HCT116 (cell line): ENCODE measurements around the gene NOX3. TPM values are rescaled to one million over a fixed set of nuclear protein-coding genes. Genes with fewer than 3 reads are reported as not detected.

Experiments used
- ATAC-seq: fragments of 200-7000 bp; cut with Tn5 transposase; 2 replicates; pipeline ENCODE4 v1.9.1; 2020; ENCODE audit warnings: mild to moderate bottlenecking, moderate library complexity
- BruUV-seq: library from RNA; stranded (reverse); fragments of 400-500 nt; replicated peaks from 2 replicates; lab custom pipeline; 2021; lab: Mats Ljungman, UMichigan
- CTCF ChIA-PET: fragments of 300-600 bp; sonication (Branson Sonifier 250); formaldehyde crosslinking; loops from one replicate; lab custom pipeline; 2021; ENCODE audit warnings: antibody characterized with exemption; lab: Charles Lee
- POLR2A ChIA-PET: fragments of 300-600, 350-600 bp; sonication (Branson Sonifier 250); formaldehyde crosslinking; loops from one replicate; lab custom pipeline; 2021; ENCODE audit warnings: antibody characterized with exemption; lab: Charles Lee
- RAD21 ChIA-PET, 2 experiments: fragments of 300-600 bp; sonication (Branson Sonifier 250); formaldehyde crosslinking; loops; one replicate each; lab custom pipeline; 2023; ENCODE audit warnings: low total read pairs in 2 of 2; ENCODE audit not compliant: uncharacterized antibody in 2 of 2, unreplicated experiment in 2 of 2, low non-redundant PET in 1 of 2; lab: Charles Lee
- DNase-seq: peaks from one replicate; pipeline ENCODE4 v3.0.0-alpha.2; 2010; ENCODE audit warnings: low read depth, low spot score
- H2AFZ ChIP-seq: fragments of 200-600 bp; shearing (Covaris generic), sonication (generic); 2 replicates; pipeline ENCODE4 v1.6.1; 2017; ENCODE audit warnings: low read depth, mixed run types, mixed read lengths, antibody characterized with exemption, low read length; ENCODE audit not compliant: poor library complexity, severe bottlenecking
- H3K27ac ChIP-seq: 2 replicates; pipeline ENCODE4 v1.5.1; 2012; ENCODE audit warnings: low read depth, low read length
- H3K27me3 ChIP-seq: fragments of 200-600 bp; sonication (generic); 2 replicates; pipeline ENCODE4 v1.6.1; 2016; ENCODE audit warnings: mixed run types, low read length, mixed read lengths; ENCODE audit not compliant: insufficient read depth
- H3K36me3 ChIP-seq, 2 experiments: fragments of 200-500 bp in 1 of 2; fragments of 200-600 bp in 1 of 2; sonication (Bioruptor generic) in 1 of 2; sonication (generic) in 1 of 2; 2 replicates each; pipeline versions ENCODE4 v1.5.1 to v1.6.1; 2014 to 2016; ENCODE audit warnings: low read length in 2 of 2, inconsistent platforms in 1 of 2, mixed read lengths in 1 of 2, mixed run types in 1 of 2; ENCODE audit not compliant: insufficient read depth in 2 of 2, control insufficient read depth in 1 of 2
- H3K4me1 ChIP-seq, 2 experiments: fragments of 200-600 bp in 1 of 2; sonication (generic) in 1 of 2; 2 replicates each; pipeline versions ENCODE4 v1.5.1 to v1.6.1; 2012 to 2017; ENCODE audit warnings: low read length in 2 of 2, inconsistent platforms in 1 of 2, mild to moderate bottlenecking in 1 of 2, mixed read lengths in 1 of 2, mixed run types in 1 of 2, moderate library complexity in 1 of 2; ENCODE audit not compliant: insufficient read depth in 2 of 2, control insufficient read depth in 1 of 2
- H3K4me2 ChIP-seq: fragments of 200-600 bp; sonication (generic); 2 replicates; pipeline ENCODE4 v1.6.1; 2017; ENCODE audit warnings: mixed run types, low read length, mixed read lengths
- H3K4me3 ChIP-seq, 2 experiments: fragments of 200-600 bp in 1 of 2; sonication (generic) in 1 of 2; replicated peaks in 1 of 2; 2 replicates each; pipeline ENCODE4 v1.5.1; 2011 to 2016; ENCODE audit warnings: low read length in 2 of 2, control low read depth in 1 of 2, low read depth in 1 of 2, mild to moderate bottlenecking in 1 of 2, mixed read lengths in 1 of 2, mixed run types in 1 of 2
- H3K79me2 ChIP-seq: fragments of 200-600 bp; sonication (generic); 2 replicates; pipeline ENCODE4 v1.6.1; 2017; ENCODE audit warnings: mild to moderate bottlenecking, mixed run types, low read length, moderate library complexity, mixed read lengths; ENCODE audit not compliant: insufficient read depth
- H3K9ac ChIP-seq: fragments of 200-600 bp; sonication (generic); 2 replicates; pipeline ENCODE4 v1.6.1; 2016; ENCODE audit warnings: low read length, mixed read lengths
- H3K9me2 ChIP-seq: fragments of 200-600 bp; sonication (generic), shearing (Covaris generic); 2 replicates; pipeline ENCODE4 v1.6.1; 2017; ENCODE audit warnings: mixed run types, mild to moderate bottlenecking, moderate library complexity; ENCODE audit not compliant: insufficient read depth
- H3K9me3 ChIP-seq, 2 experiments: fragments of 200-500 bp in 1 of 2; fragments of 200-600 bp in 1 of 2; sonication (Bioruptor generic) in 1 of 2; sonication (generic) in 1 of 2; 2 replicates each; pipeline ENCODE4 v1.6.1; 2014 to 2017; ENCODE audit warnings: low read length in 2 of 2, mixed read lengths in 2 of 2, inconsistent platforms in 1 of 2, low read depth in 1 of 2, mild to moderate bottlenecking in 1 of 2, mixed run types in 1 of 2, moderate library complexity in 1 of 2; ENCODE audit not compliant: control insufficient read depth in 1 of 2, insufficient read depth in 1 of 2
- H4K20me1 ChIP-seq: fragments of 200-600 bp; sonication (generic), shearing (Covaris generic); 2 replicates; pipeline ENCODE4 v1.6.1; 2017; ENCODE audit warnings: mixed run types, mild to moderate bottlenecking, moderate library complexity; ENCODE audit not compliant: insufficient read depth
- CEBPB ChIP-seq: IDR thresholded peaks from 2 replicates; pipeline ENCODE4 v1.6.1; 2012; ENCODE audit warnings: low read depth
- CTCF ChIP-seq, 3 experiments: fragments of 200-600 bp in 1 of 3; sonication (generic) in 1 of 3; IDR thresholded peaks in 2 of 3; conservative IDR thresholded peaks in 1 of 3; 2 replicates each; pipeline ENCODE4 v1.5.1; 2012 to 2017; ENCODE audit warnings: low read depth in 2 of 3, low read length in 2 of 3, antibody characterized with exemption in 1 of 3, borderline replicate concordance in 1 of 3, control low read depth in 1 of 3, mild to moderate bottlenecking in 1 of 3, mixed read lengths in 1 of 3, mixed run types in 1 of 3, moderate library complexity in 1 of 3; ENCODE audit not compliant: insufficient read depth in 1 of 3
- EGR1 ChIP-seq: IDR thresholded peaks from 2 replicates; pipeline ENCODE4 v1.6.1; 2012; ENCODE audit warnings: low read depth
- JUND ChIP-seq: IDR thresholded peaks from 2 replicates; pipeline ENCODE4 v1.6.1; 2012
- MAX ChIP-seq: IDR thresholded peaks from 2 replicates; pipeline ENCODE4 v1.6.1; 2012
- POLR2A ChIP-seq: IDR thresholded peaks from 2 replicates; pipeline ENCODE4 v1.7.0; 2011; ENCODE audit warnings: borderline replicate concordance; ENCODE audit not compliant: insufficient read depth, insufficient read length; ENCODE audit errors: extremely low read depth
- POLR2AphosphoS5 ChIP-seq: IDR thresholded peaks from 2 replicates; pipeline ENCODE4 v1.6.1; 2011; ENCODE audit warnings: mild to moderate bottlenecking, low read depth, low read length, moderate library complexity
- RAD21 ChIP-seq: IDR thresholded peaks from 2 replicates; pipeline ENCODE4 v1.6.1; 2012; ENCODE audit warnings: low read depth, mild to moderate bottlenecking
- REST ChIP-seq: IDR thresholded peaks from 2 replicates; pipeline ENCODE4 v1.6.1; 2012; ENCODE audit warnings: low read depth
- SP1 ChIP-seq: IDR thresholded peaks from 2 replicates; pipeline ENCODE4 v1.6.1; 2012; ENCODE audit warnings: low read depth
- TCF7L2 ChIP-seq: IDR thresholded peaks from 2 replicates; pipeline ENCODE4 v1.7.0; 2011; ENCODE audit warnings: borderline replicate concordance, inconsistent platforms; ENCODE audit not compliant: insufficient read depth, insufficient read length; ENCODE audit errors: extremely low read depth
- ZFX ChIP-seq: fragments of 450-650 bp; IDR thresholded peaks from 2 replicates; pipeline ENCODE4 v1.6.1; 2017
- ZNF274 ChIP-seq: fragments of 200-500 bp; sonication (Bioruptor generic); IDR thresholded peaks from 2 replicates; pipeline ENCODE4 v1.6.1; 2014; ENCODE audit warnings: mild to moderate bottlenecking, low read depth, low read length, inconsistent platforms
- intact Hi-C: fragments of 100-400 bp; cut with micrococcal nuclease; formaldehyde crosslinking; loops from 2 replicates; pipeline ENCODE4 v1.10.0; 2022
- total RNA-seq: library from RNA; stranded (reverse); gene quantifications from one replicate; pipeline ENCODE4 v1.2.1, GENCODE V29; 2021; ENCODE audit not compliant: unreplicated experiment

Gene NOX3
- total RNA-seq, 1 experiment from 2014 or later: not detected

GRCh38 chr6:155388591-155388990 is 67.0 kb downstream of the NOX3 start:
- Histone ChIP-seq H3K27ac (no peak overlapping the region), H3K36me3 (no peaks in the 10 kb centered on the region), H3K4me1 (no peaks in the 10 kb centered on the region), H3K4me2 (no peak overlapping the region), H3K9me3 (no peaks in the 10 kb centered on the region), H3K79me2 (no peaks in the 10 kb centered on the region), H3K4me3 (no peak overlapping the region), H4K20me1 (no peaks in the 10 kb centered on the region), H3K9ac (no peak overlapping the region), H2AFZ (no peak overlapping the region), H3K27me3 (no peaks in the 10 kb centered on the region), H3K9me2 (no peaks in the 10 kb centered on the region)
- CTCF ChIA-PET: no interaction called here
- BruUV-seq: no TSS peak
- RAD21 ChIA-PET: no interaction called here
- no peak for DNase-seq
- intact Hi-C loops: no loop called here
- TF ChIP-seq CTCF (IDR thresholded peaks at IDR 0.05 in 2 of 3, conservative IDR thresholded peaks at IDR 0.05 in 1 of 3; ENCODE audit: borderline replicate concordance in 1 of 3, insufficient read depth in 1 of 3, low read depth in 2 of 3, low read length in 2 of 3) (no peak), ZFX (no peak), JUND (no peak), TCF7L2 (no peak), CEBPB (no peak)
- POLR2A ChIA-PET: no interaction called here
- ATAC-seq: no peak

GRCh38 chr6:155387481-155387880 is 68.2 kb downstream of the NOX3 start:
- H4K20me1 ChIP-seq: no peaks in the 10 kb centered on the region
- CTCF ChIA-PET: no interaction called here
- no TSS peak for BruUV-seq
- RAD21 ChIA-PET: no interaction called here
- no peaks in the 10 kb centered on the region for H3K36me3 ChIP-seq
- no peaks in the 10 kb centered on the region for H3K9me2 ChIP-seq
- ATAC-seq (no peak), DNase-seq (no peak)
- no peak overlapping the region for H3K4me3 ChIP-seq
- H3K9me3 ChIP-seq: no peaks in the 10 kb centered on the region
- POLR2A ChIA-PET: no interaction called here
- H3K79me2 ChIP-seq: no peaks in the 10 kb centered on the region
- no peak overlapping the region for H3K27ac ChIP-seq
- H3K27me3 ChIP-seq: no peaks in the 10 kb centered on the region
- H3K4me1 ChIP-seq: no peaks in the 10 kb centered on the region
- H3K4me2 ChIP-seq: no peak overlapping the region
- intact Hi-C loops: no loop called here
- no peak for TF ChIP-seq MAX
- no peak for TF ChIP-seq ZFX
- no peak for TF ChIP-seq POLR2A
- no peak for TF ChIP-seq CTCF (IDR thresholded peaks at IDR 0.05 in 2 of 3, conservative IDR thresholded peaks at IDR 0.05 in 1 of 3; ENCODE audit: borderline replicate concordance in 1 of 3, insufficient read depth in 1 of 3, low read depth in 2 of 3, low read length in 2 of 3)
- no peak for TF ChIP-seq EGR1
- TF ChIP-seq POLR2AphosphoS5: no peak
- TF ChIP-seq REST: no peak
- no peak for TF ChIP-seq ZNF274
- TF ChIP-seq SP1: no peak
- no peak for TF ChIP-seq RAD21
- no peak overlapping the region for H3K9ac ChIP-seq
- no peak overlapping the region for H2AFZ ChIP-seq
